ENCODE measurements around the gene BCKDK.

BCKDK gene

DNA sequence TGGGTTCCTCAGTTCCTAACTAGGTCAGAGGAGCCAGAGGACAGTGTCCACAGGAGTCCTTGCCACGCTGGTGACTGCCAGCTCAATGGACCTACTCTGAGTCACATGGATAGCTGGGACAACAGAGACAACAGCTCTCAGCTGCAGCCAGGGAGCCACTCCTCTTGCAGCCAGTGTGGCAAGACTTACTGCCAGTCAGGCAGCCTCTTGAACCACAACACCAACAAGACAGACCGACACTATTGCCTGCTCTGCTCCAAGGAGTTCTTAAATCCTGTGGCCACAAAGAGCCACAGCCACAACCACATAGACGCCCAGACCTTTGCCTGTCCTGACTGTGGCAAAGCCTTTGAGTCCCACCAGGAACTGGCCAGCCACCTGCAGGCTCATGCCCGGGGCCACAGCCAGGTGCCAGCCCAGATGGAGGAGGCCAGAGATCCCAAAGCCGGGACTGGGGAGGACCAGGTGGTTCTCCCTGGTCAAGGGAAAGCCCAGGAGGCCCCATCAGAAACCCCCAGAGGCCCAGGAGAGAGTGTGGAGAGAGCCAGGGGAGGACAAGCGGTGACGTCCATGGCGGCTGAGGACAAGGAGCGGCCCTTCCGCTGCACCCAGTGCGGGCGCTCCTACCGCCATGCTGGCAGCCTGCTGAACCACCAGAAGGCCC, 27.3 kb upstream of the BCKDK start:
- Histone ChIP-seq H3K79me2 (ENCODE audit: control insufficient read depth, insufficient read depth, low read length, unreplicated experiment) (peaks cover 19% of the 10 kb centered on the region), H3K4me1 (ENCODE audit: control insufficient read depth, insufficient read depth, low read length, unreplicated experiment) (peaks cover 5% of the 10 kb centered on the region), H2AFZ (ENCODE audit: low read length, unreplicated experiment) (no peak overlapping the region)

GRCh38 chr16:31081428-31082351, 26.5 kb upstream of the BCKDK start:
- Histone ChIP-seq H3K27me3 (ENCODE audit: insufficient read depth, low read length) (no peaks in the 10 kb centered on the region), H2AFZ (ENCODE audit: low read length, unreplicated experiment) (no peak overlapping the region), H3K4me1 (ENCODE audit: control insufficient read depth, insufficient read depth, low read length, unreplicated experiment) (peaks cover 5% of the 10 kb centered on the region), H3K4me3 (ENCODE audit: low read depth, low read length) (no peak overlapping the region), H3K36me3 (ENCODE audit: insufficient read depth, low read length) (peaks cover 21% of the 10 kb centered on the region; the same call in 1 of the 2 replicates), H3K27ac (ENCODE audit: low read depth, low read length) (no peak overlapping the region), H3K79me2 (ENCODE audit: control insufficient read depth, insufficient read depth, low read length, unreplicated experiment) (peaks cover 12% of the 10 kb centered on the region)

More for the DNA sequence above, 27.3 kb upstream of the BCKDK start:
- Histone ChIP-seq H3K36me3 (ENCODE audit: insufficient read depth, low read length) (peaks cover 25% of the 10 kb centered on the region; the same call in 1 of the 2 replicates), H3K27ac (ENCODE audit: low read depth, low read length) (no peak overlapping the region), H3K4me3 (ENCODE audit: low read depth, low read length) (no peak overlapping the region), H3K27me3 (ENCODE audit: insufficient read depth, low read length) (no peaks in the 10 kb centered on the region)

DNA sequence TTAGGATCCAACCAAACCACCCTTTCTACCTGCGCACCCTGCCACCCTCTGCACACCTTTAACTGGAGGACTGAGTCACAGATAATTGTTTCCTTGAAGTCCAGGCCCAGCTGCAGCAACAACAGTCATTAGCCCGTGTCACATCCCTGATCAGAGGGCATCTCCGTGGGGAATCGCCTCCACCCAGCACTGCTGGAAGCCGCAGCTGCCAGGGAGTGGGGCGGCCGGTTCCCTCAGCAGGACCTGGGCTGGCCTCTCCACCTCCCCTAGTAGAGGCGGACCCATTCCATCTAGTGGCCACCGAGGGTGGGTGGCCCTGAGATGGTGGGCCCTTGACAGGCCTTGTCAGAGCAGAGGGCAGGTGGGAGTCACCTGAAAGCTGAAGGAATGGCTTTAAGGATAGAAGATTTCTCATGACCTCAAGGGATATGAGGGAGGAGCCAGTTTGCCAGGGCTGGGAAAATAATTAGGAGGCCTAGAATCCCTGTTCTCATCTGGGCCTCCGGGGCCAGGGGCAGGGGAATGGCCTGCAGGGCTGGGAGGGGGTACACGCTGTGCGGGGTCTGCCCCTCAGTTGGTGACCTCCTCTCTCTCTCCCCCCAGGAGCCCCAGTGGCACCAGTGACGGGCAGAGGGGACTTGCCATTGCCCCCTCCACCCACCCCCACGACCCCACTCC, 25.7 kb upstream of the BCKDK start:
- no peak overlapping the region for H3K4me3 ChIP-seq (ENCODE audit: low read depth, low read length)
- H2AFZ ChIP-seq (ENCODE audit: low read length, unreplicated experiment), result no peak overlapping the region
- H3K4me1 ChIP-seq (ENCODE audit: control insufficient read depth, insufficient read depth, low read length, unreplicated experiment), result peaks cover 5% of the 10 kb centered on the region
- peaks cover 4% of the 10 kb centered on the region for H3K79me2 ChIP-seq (ENCODE audit: control insufficient read depth, insufficient read depth, low read length, unreplicated experiment)
- H3K27ac ChIP-seq (ENCODE audit: low read depth, low read length), result no peak overlapping the region
- H3K27me3 ChIP-seq (ENCODE audit: insufficient read depth, low read length), result no peaks in the 10 kb centered on the region
- peaks cover 18% of the 10 kb centered on the region; the same call in 1 of the 2 replicates for H3K36me3 ChIP-seq (ENCODE audit: insufficient read depth, low read length)

- no peak overlapping the region for H3K27ac ChIP-seq (ENCODE audit: low read depth, low read length)
- H3K79me2 ChIP-seq (ENCODE audit: control insufficient read depth, insufficient read depth, low read length, unreplicated experiment), result no peaks in the 10 kb centered on the region
- H3K27me3 ChIP-seq (ENCODE audit: insufficient read depth, low read length), result no peaks in the 10 kb centered on the region
- peaks cover 5% of the 10 kb centered on the region for H3K4me1 ChIP-seq (ENCODE audit: control insufficient read depth, insufficient read depth, low read length, unreplicated experiment)
- H3K4me3 ChIP-seq (ENCODE audit: low read depth, low read length), result no peak overlapping the region
- H3K36me3 ChIP-seq (ENCODE audit: insufficient read depth, low read length), result peaks cover 13% of the 10 kb centered on the region; the same call in 1 of the 2 replicates
- no peak overlapping the region for H2AFZ ChIP-seq (ENCODE audit: low read length, unreplicated experiment)
Measured at GRCh38 chr16:31083081-31083480, 25.1 kb upstream of the BCKDK start.

- peaks cover 5% of the 10 kb centered on the region for H3K4me1 ChIP-seq (ENCODE audit: control insufficient read depth, insufficient read depth, low read length, unreplicated experiment)
- H3K27me3 ChIP-seq (ENCODE audit: insufficient read depth, low read length), result no peaks in the 10 kb centered on the region
- H2AFZ ChIP-seq (ENCODE audit: low read length, unreplicated experiment), result no peak overlapping the region
- H3K4me3 ChIP-seq (ENCODE audit: low read depth, low read length), result no peak overlapping the region
- H3K27ac ChIP-seq (ENCODE audit: low read depth, low read length), result no peak overlapping the region
- peaks cover 12% of the 10 kb centered on the region; the same call in 1 of the 2 replicates for H3K36me3 ChIP-seq (ENCODE audit: insufficient read depth, low read length)
- H3K79me2 ChIP-seq (ENCODE audit: control insufficient read depth, insufficient read depth, low read length, unreplicated experiment), result peaks cover 4% of the 10 kb centered on the region
Measured at GRCh38 chr16:31083556-31083955, 24.6 kb upstream of the BCKDK start.

DNA sequence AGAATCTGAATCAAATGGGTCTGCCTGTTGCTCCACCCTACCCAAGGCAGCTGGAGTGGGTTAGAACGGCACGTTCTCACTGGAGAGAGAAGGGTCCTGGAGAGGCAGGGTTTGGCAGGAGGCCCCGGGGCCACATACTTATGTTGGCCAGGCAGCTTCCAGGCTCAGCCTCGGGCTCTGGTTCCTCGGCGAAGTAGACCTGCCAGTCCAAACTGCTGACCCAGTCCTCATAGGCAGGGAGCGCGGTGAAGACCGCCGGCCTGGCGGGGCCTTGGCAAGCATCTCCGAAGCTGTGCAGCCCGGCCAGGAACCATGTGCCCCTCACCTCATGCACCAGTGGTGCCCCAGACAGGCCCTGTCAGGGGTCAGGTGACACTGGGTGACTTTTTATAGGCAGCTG, 24.2 kb upstream of the BCKDK start:
- Histone ChIP-seq H3K27ac (ENCODE audit: low read depth, low read length) (no peak overlapping the region), H3K36me3 (ENCODE audit: insufficient read depth, low read length) (peaks cover 12% of the 10 kb centered on the region; the same call in 1 of the 2 replicates), H3K4me3 (ENCODE audit: low read depth, low read length) (no peak overlapping the region), H3K4me1 (ENCODE audit: control insufficient read depth, insufficient read depth, low read length, unreplicated experiment) (peaks cover 5% of the 10 kb centered on the region), H3K27me3 (ENCODE audit: insufficient read depth, low read length) (no peaks in the 10 kb centered on the region), H3K79me2 (ENCODE audit: control insufficient read depth, insufficient read depth, low read length, unreplicated experiment) (peaks cover 8% of the 10 kb centered on the region), H2AFZ (ENCODE audit: low read length, unreplicated experiment) (no peak overlapping the region)

DNA sequence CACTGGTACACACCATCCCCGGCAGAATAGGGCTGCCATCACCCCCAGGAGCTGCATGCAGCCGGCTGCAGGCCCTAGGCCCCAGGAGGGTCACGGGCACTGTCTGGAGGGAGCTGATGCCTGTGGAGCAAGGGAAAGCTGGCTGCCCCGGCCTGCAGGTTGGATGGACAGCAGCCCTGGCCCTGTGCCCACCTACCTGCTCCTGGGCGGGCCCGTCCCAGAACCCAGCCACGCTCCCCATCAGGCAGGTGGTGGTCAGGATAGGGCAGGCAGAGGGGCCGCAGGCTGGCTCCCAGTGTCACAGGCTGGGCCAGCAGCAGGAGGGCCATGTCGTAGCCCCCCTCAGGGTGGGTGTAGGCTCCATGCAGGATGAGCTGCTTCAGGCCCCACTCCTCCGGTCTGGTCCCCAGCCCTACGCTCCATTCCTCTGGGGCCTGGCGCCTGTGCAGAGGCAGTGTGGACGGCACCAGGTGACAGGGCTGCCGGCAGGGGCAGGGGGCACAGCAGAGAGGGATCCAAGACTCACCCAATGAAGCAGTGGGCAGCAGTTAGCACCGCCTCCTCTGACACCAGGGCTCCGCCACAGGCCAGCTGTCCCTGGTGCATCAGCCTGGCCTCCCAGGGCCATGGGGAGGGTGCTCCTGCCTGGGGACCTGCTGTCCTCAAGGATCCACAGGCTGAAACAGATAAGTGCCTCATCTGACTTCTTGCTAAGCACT, 23.4 kb upstream of the BCKDK start:
- Histone ChIP-seq H3K27ac (ENCODE audit: low read depth, low read length) (no peak overlapping the region), H3K79me2 (ENCODE audit: control insufficient read depth, insufficient read depth, low read length, unreplicated experiment) (peaks cover 9% of the 10 kb centered on the region), H3K27me3 (ENCODE audit: insufficient read depth, low read length) (no peaks in the 10 kb centered on the region), H3K4me1 (ENCODE audit: control insufficient read depth, insufficient read depth, low read length, unreplicated experiment) (peaks cover 5% of the 10 kb centered on the region), H3K36me3 (ENCODE audit: insufficient read depth, low read length) (peaks cover 12% of the 10 kb centered on the region; the same call in 1 of the 2 replicates), H3K4me3 (ENCODE audit: low read depth, low read length) (no peak overlapping the region), H2AFZ (ENCODE audit: low read length, unreplicated experiment) (no peak overlapping the region)

- Histone ChIP-seq H3K27me3 (ENCODE audit: insufficient read depth, low read length) (no peaks in the 10 kb centered on the region), H3K27ac (ENCODE audit: low read depth, low read length) (no peak overlapping the region), H3K36me3 (ENCODE audit: insufficient read depth, low read length) (peaks cover 7% of the 10 kb centered on the region; the same call in 1 of the 2 replicates), H3K4me1 (ENCODE audit: control insufficient read depth, insufficient read depth, low read length, unreplicated experiment) (peaks cover 7% of the 10 kb centered on the region), H3K79me2 (ENCODE audit: control insufficient read depth, insufficient read depth, low read length, unreplicated experiment) (peaks cover 12% of the 10 kb centered on the region), H2AFZ (ENCODE audit: low read length, unreplicated experiment) (no peak overlapping the region), H3K4me3 (ENCODE audit: low read depth, low read length) (no peak overlapping the region)
Measured at GRCh38 chr16:31085411-31085810, 22.8 kb upstream of the BCKDK start.

GRCh38 chr16:31085873-31086628, 22.1 kb upstream of the BCKDK start:
- no peak overlapping the region for H3K27ac ChIP-seq (ENCODE audit: low read depth, low read length)
- H3K4me3 ChIP-seq (ENCODE audit: low read depth, low read length), result no peak overlapping the region
- H3K27me3 ChIP-seq (ENCODE audit: insufficient read depth, low read length), result no peaks in the 10 kb centered on the region
- peaks cover 7% of the 10 kb centered on the region; the same call in 1 of the 2 replicates for H3K36me3 ChIP-seq (ENCODE audit: insufficient read depth, low read length)
- H2AFZ ChIP-seq (ENCODE audit: low read length, unreplicated experiment), result no peak overlapping the region
- H3K4me1 ChIP-seq (ENCODE audit: control insufficient read depth, insufficient read depth, low read length, unreplicated experiment), result peaks cover 8% of the 10 kb centered on the region
- H3K79me2 ChIP-seq (ENCODE audit: control insufficient read depth, insufficient read depth, low read length, unreplicated experiment), result peaks cover 19% of the 10 kb centered on the region

Measured in ACC112 (cell line).